NT2/D1 (cell line): ENCODE data around the gene TJP1.

Experiments
- SUZ12 ChIP-seq: IDR thresholded peaks from 2 replicates; pipeline ENCODE4 v1.6.1; 2011; ENCODE audit not compliant: insufficient read length, insufficient read depth; ENCODE audit errors: extremely low read depth
- ZNF274 ChIP-seq: IDR thresholded peaks from 2 replicates; pipeline ENCODE4 v1.6.1; 2011; ENCODE audit warnings: mild to moderate bottlenecking, low read depth, low read length

DNA sequence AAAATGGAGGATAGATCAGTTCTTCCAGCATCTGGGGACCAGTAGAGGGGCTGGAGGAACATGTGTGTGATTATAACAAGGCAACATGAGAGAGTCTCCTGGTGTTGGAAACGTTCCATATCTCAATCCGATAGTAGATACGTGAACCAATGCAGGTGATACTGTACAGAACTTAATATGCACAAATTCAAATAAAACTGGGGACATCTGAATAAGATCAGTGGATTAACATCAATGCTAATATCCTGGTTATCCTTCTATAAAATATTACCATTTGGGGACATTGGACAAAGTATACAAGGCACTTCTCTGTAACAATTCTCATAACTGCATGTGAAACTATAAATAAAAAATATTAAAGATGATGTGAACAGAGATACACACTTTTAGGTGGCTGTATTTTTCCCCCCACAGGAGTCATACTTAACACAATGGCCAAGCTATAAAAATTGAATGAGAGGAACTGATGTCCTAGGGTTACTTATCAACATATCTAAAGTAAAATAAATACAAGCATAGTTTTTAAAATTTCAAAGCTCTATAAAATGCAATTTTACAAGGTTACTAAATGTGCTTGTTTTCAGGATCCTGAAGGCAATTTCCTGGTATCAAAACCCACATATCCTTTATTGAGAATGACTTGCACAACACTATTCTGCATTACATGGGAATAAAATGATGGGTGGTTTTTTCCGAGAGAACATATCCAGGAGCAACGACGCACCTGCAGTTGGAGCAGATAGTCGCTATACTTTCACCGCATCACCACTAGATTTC lies 31.1 kb upstream of the TJP1 start:
- TF ChIP-seq ZNF274 (no peak), SUZ12 (no peak)
